Common myeloid progenitor, CD34-positive (primary cell): Measurements from ENCODE around the gene FAF1.

Experiments used
- CTCF ChIA-PET: fragments of 350-600 bp; sonication (Branson Sonifier 250); formaldehyde crosslinking; loops from one replicate; lab custom pipeline; 2021; ENCODE audit warnings: antibody characterized with exemption; lab: Charles Lee
- POLR2A ChIA-PET: fragments of 350-600 bp; sonication (Branson Sonifier 250); formaldehyde crosslinking; loops from one replicate; lab custom pipeline; 2021; ENCODE audit warnings: antibody characterized with exemption; lab: Charles Lee
- DNase-seq, 3 donors: peaks; one replicate each; pipeline versions ENCODE4 v3.0.0 to v3.0.0-alpha.2; 2013
- H3K27ac ChIP-seq, 2 experiments: 1 replicate in 1 of 2; 2 replicates in 1 of 2; pipeline ENCODE4 v1.7.0; 2013; ENCODE audit warnings: inconsistent platforms in 2 of 2, low read length in 2 of 2, mild to moderate bottlenecking in 2 of 2, low read depth in 1 of 2, moderate library complexity in 1 of 2; ENCODE audit not compliant: severe bottlenecking in 2 of 2, insufficient read depth in 1 of 2, poor library complexity in 1 of 2
- H3K27me3 ChIP-seq, 5 experiments: replicated peaks in 2 of 5; 1 replicate in 3 of 5; 2 replicates in 2 of 5; pipeline versions ENCODE4 v1.6.1 to v1.7.0; 2013; ENCODE audit warnings: low read length in 4 of 5, mild to moderate bottlenecking in 2 of 5, moderate library complexity in 2 of 5, inconsistent platforms in 1 of 5; ENCODE audit not compliant: insufficient read depth in 5 of 5, control insufficient read depth in 4 of 5
- H3K36me3 ChIP-seq, 4 experiments: 1 replicate in 2 of 4; 2 replicates in 2 of 4; pipeline versions ENCODE4 v1.6.1 to v1.7.0; 2013; ENCODE audit warnings: low read length in 3 of 4, control low read depth in 1 of 4, mild to moderate bottlenecking in 1 of 4; ENCODE audit not compliant: control insufficient read depth in 4 of 4, insufficient read depth in 4 of 4
- H3K4me1 ChIP-seq, 4 experiments: 1 replicate in 3 of 4; 2 replicates in 1 of 4; pipeline versions ENCODE4 v1.6.1 to v1.7.1; 2013; ENCODE audit warnings: low read length in 3 of 4, mild to moderate bottlenecking in 3 of 4, control low read depth in 1 of 4, inconsistent platforms in 1 of 4, moderate library complexity in 1 of 4; ENCODE audit not compliant: control insufficient read depth in 4 of 4, insufficient read depth in 4 of 4; ENCODE audit errors: control extremely low read depth in 1 of 4
- H3K4me3 ChIP-seq, 7 experiments: 1 replicate in 4 of 7; 2 replicates in 3 of 7; pipeline versions ENCODE4 v1.5.1 to v1.7.0; 2013; ENCODE audit warnings: mild to moderate bottlenecking in 7 of 7, low read length in 6 of 7, moderate library complexity in 6 of 7, inconsistent platforms in 2 of 7, low read depth in 2 of 7, control low read depth in 1 of 7; ENCODE audit not compliant: insufficient read depth in 4 of 7, control insufficient read depth in 1 of 7; ENCODE audit errors: extremely low read depth in 1 of 7
- H3K9me3 ChIP-seq, 5 experiments: 1 replicate in 4 of 5; 2 replicates in 1 of 5; pipeline versions ENCODE4 v1.6.1 to v1.7.1; 2013; ENCODE audit warnings: low read length in 4 of 5, mild to moderate bottlenecking in 2 of 5, inconsistent platforms in 1 of 5, low read depth in 1 of 5, moderate library complexity in 1 of 5; ENCODE audit not compliant: control insufficient read depth in 4 of 5, insufficient read depth in 2 of 5; ENCODE audit errors: control extremely low read depth in 1 of 5
- WGBS: methylation state at CpG from one replicate; pipeline ENCODE4 v1.1.5; 2013; ENCODE audit not compliant: insufficient coverage; 5-methylcytosine and 5-hydroxymethylcytosine counted together

The FAF1 gene

GRCh38 chr1:50996083-50996482 lies 36.0 kb upstream of the FAF1 start:
- WGBS: 96% methylated on average over 3 of the region's 3 CpGs
- Histone ChIP-seq H3K4me1 (no peaks in the 10 kb centered on the region), H3K4me3 (no peak overlapping the region), H3K27ac (no peak overlapping the region), H3K9me3 (no peaks in the 10 kb centered on the region), H3K27me3 (peaks cover 0 to 7% (median 3%) of the 10 kb centered on the region in 5 experiments), H3K36me3 (no peaks in the 10 kb centered on the region)
- POLR2A ChIA-PET: no interaction called here
- CTCF ChIA-PET: no interaction called here
- no peak for DNase-seq

- no CpG with 5 or more reads among the region's 1 CpG for WGBS
- ChIA-PET POLR2A (no interaction called here), CTCF (no interaction called here)
- H3K36me3 ChIP-seq: no peaks in the 10 kb centered on the region
- no peak overlapping the region for H3K4me3 ChIP-seq
- H3K9me3 ChIP-seq: no peaks in the 10 kb centered on the region
- H3K4me1 ChIP-seq: no peaks in the 10 kb centered on the region
- no peak overlapping the region for H3K27ac ChIP-seq
- H3K27me3 ChIP-seq: peaks cover 0 to 7% (median 3%) of the 10 kb centered on the region in 5 experiments
- DNase-seq: no peak
Observed at GRCh38 chr1:50995651-50996050, 35.6 kb upstream of the FAF1 start.

- H3K27me3 ChIP-seq: peaks cover 0 to 3% (median 3%) of the 10 kb centered on the region in 5 experiments
- no peak for DNase-seq
- ChIA-PET CTCF (no interaction called here), POLR2A (no interaction called here)
- no peak overlapping the region for H3K4me3 ChIP-seq
- no peaks in the 10 kb centered on the region for H3K36me3 ChIP-seq
- no CpG with 5 or more reads among the region's 4 CpGs for WGBS
- H3K4me1 ChIP-seq: no peaks in the 10 kb centered on the region
- H3K27ac ChIP-seq: no peak overlapping the region
- H3K9me3 ChIP-seq: no peaks in the 10 kb centered on the region
Observed at GRCh38 chr1:50994997-50995396, 34.9 kb upstream of the FAF1 start.

GRCh38 chr1:50993645-50994044 lies 33.6 kb upstream of the FAF1 start:
- Histone ChIP-seq H3K27ac (no peak overlapping the region), H3K27me3 (peaks cover 0 to 3% (median 3%) of the 10 kb centered on the region in 5 experiments), H3K9me3 (no peaks in the 10 kb centered on the region), H3K4me3 (no peak overlapping the region), H3K4me1 (no peaks in the 10 kb centered on the region), H3K36me3 (no peaks in the 10 kb centered on the region)
- POLR2A ChIA-PET: no interaction called here
- CTCF ChIA-PET: no interaction called here
- no CpG with 5 or more reads among the region's 3 CpGs for WGBS
- no peak for DNase-seq

- Histone ChIP-seq H3K36me3 (no peaks in the 10 kb centered on the region), H3K4me3 (no peak overlapping the region), H3K27ac (no peak overlapping the region), H3K4me1 (no peaks in the 10 kb centered on the region), H3K9me3 (no peaks in the 10 kb centered on the region), H3K27me3 (peaks cover 0 to 3% (median 3%) of the 10 kb centered on the region in 5 experiments)
- 100% methylated on average over 1 of the region's 3 CpGs for WGBS
- no peak for DNase-seq
- ChIA-PET POLR2A (no interaction called here), CTCF (no interaction called here)
Observed at GRCh38 chr1:50992532-50993318, 32.7 kb upstream of the FAF1 start.

GRCh38 chr1:50989694-50990093 lies 29.6 kb upstream of the FAF1 start:
- Histone ChIP-seq H3K27me3 (peaks cover 0 to 21% (median 7%) of the 10 kb centered on the region in 5 experiments), H3K4me1 (no peaks in the 10 kb centered on the region)
- POLR2A ChIA-PET: no interaction called here

GRCh38 chr1:50986653-50987052 lies 26.6 kb upstream of the FAF1 start:
- H3K27ac ChIP-seq: no peak overlapping the region
- H3K27me3 ChIP-seq: peaks cover 6 to 48% (median 22%) of the 10 kb centered on the region in 5 experiments
- POLR2A ChIA-PET: interaction anchor here (1.1 kb wide), 1 partner anchor 10 kb away, joined by 7 read pairs; no protein-coding TSS in a partner anchor
- H3K9me3 ChIP-seq: no peaks in the 10 kb centered on the region
- DNase-seq: peak in 1 of 3 donors; percentile 45
- no peaks in the 10 kb centered on the region for H3K36me3 ChIP-seq
- 67% methylated on average over 3 of the region's 4 CpGs for WGBS
- no peak overlapping the region for H3K4me3 ChIP-seq
- no peaks in the 10 kb centered on the region for H3K4me1 ChIP-seq
- CTCF ChIA-PET: no interaction called here

More at GRCh38 chr1:50989694-50990093, 29.6 kb upstream of the FAF1 start:
- CTCF ChIA-PET: no interaction called here
- H3K9me3 ChIP-seq: no peaks in the 10 kb centered on the region
- DNase-seq: no peak
- no CpG with 5 or more reads among the region's 2 CpGs for WGBS
- no peak overlapping the region for H3K4me3 ChIP-seq
- H3K36me3 ChIP-seq: no peaks in the 10 kb centered on the region
- no peak overlapping the region for H3K27ac ChIP-seq
